Dendritic cell treated with granulocyte-macrophage colony-stimulating factor and Interleukin-4, amounts not matched to agents 40 ng/mL and 50 ng/mL, for 4 days (primary cell): ENCODE results near the gene OR10H2.
"Not testable (repeated sequence)": the region's sequence is repeated elsewhere in the genome, so short reads cannot be mapped to it uniquely, and the experiment has no call there.

Source experiments
- H3K27ac Mint-ChIP-seq: one replicate; pipeline ENCODE4 v1.8.0; 2022; ENCODE audit warnings: mild to moderate bottlenecking, mixed read lengths
- H3K27me3 Mint-ChIP-seq: one replicate; pipeline ENCODE4 v1.8.0; 2022; ENCODE audit warnings: mild to moderate bottlenecking, mixed read lengths
- H3K36me3 Mint-ChIP-seq: one replicate; pipeline ENCODE4 v1.8.0; 2022; ENCODE audit warnings: low read depth, mixed read lengths
- H3K4me1 Mint-ChIP-seq: one replicate; pipeline ENCODE4 v1.8.0; 2022; ENCODE audit warnings: low read depth, mixed read lengths
- H3K4me3 Mint-ChIP-seq: one replicate; pipeline ENCODE4 v1.8.0; 2022; ENCODE audit warnings: mild to moderate bottlenecking, moderate library complexity, mixed read lengths
- H3K9me3 Mint-ChIP-seq: one replicate; pipeline ENCODE4 v1.8.0; 2022; ENCODE audit warnings: mixed read lengths
- intact Hi-C: fragments of 100-400 bp; cut with micrococcal nuclease; formaldehyde crosslinking; loops from one replicate; pipeline ENCODE4 v1.15.0; 2022

Gene OR10H2, protein sequence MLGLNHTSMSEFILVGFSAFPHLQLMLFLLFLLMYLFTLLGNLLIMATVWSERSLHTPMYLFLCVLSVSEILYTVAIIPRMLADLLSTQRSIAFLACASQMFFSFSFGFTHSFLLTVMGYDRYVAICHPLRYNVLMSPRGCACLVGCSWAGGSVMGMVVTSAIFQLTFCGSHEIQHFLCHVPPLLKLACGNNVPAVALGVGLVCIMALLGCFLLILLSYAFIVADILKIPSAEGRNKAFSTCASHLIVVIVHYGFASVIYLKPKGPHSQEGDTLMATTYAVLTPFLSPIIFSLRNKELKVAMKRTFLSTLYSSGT

DNA sequence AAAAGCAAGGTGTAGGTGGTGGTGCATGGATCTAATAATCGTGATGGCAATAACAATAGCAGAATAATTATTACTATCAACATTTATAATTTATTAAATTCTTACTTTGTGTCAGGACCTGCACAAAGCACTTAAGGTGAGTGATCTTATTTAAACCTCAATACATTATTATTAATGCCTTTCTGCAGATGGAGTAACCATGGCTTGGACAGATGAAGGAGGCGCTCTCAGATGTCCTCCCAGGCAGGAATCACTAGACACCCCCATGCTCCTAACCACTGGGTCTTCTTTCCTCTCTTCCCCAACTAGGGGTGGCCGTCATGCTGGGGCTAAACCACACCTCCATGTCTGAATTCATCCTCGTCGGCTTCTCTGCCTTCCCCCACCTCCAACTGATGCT is at the start of gene OR10H2:
Gene OR10H2 (plus strand): TSS at position 301 of the 400 bp plus-strand sequence. CDS start 20 bp downstream, at position 321.
- H3K36me3 Mint-ChIP-seq, result no peaks in the 10 kb centered on the region
- no peaks in the 10 kb centered on the region for H3K4me1 Mint-ChIP-seq
- H3K9me3 Mint-ChIP-seq, result no peaks in the 10 kb centered on the region
- no peak within 1 kb of the TSS for H3K27ac Mint-ChIP-seq
- H3K4me3 Mint-ChIP-seq, result no peak within 1 kb of the TSS
- H3K27me3 Mint-ChIP-seq, result peaks cover 45% of the 10 kb centered on the region
- intact Hi-C loops, result no loop called here

DNA sequence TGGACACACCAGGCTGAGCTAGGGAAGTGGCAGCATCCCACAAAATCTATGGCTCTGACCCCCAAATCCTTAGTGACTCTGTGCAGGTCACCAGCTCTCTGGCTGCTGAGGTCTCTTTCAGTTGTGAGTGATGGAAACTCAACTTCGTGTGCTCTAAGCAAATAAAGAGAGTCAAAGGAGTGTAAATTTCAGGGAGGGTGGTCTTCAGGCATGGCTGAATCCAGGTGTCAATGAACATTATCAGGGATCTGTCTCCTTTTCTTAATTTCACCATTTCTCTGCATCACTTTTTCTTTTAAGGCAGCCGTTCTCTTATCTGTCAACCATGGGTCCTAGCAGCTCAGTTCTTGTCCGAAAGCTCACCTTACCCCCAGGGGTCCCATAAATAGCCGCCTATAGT is 48.7 kb upstream of the OR10H2 start:
- no peaks in the 10 kb centered on the region for H3K4me1 Mint-ChIP-seq
- H3K27ac Mint-ChIP-seq, result no peak overlapping the region
- no peaks in the 10 kb centered on the region for H3K36me3 Mint-ChIP-seq
- H3K27me3 Mint-ChIP-seq, result peaks cover 25% of the 10 kb centered on the region
- no peaks in the 10 kb centered on the region for H3K9me3 Mint-ChIP-seq
- intact Hi-C loops, result no loop called here
- H3K4me3 Mint-ChIP-seq, result no peak overlapping the region

DNA sequence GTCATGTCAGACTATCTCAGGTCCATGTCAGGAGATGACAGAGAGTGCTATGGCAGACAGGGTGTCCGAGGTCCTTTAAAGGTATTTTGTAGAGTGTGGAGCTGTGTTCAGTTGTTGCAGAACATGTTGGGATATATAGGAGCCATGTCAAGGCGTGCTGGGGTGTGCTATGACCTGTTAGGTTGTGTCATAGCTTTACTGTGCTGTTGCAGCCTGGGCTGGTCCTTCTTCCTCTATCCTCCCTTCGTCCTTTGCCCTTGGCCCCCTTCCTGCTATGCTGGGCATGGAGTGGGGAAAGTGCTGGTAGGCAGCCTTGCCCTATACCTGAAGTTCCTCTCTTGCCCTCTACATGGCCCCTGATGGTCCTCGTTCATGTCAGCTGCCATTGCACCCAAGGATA is 48.0 kb upstream of the OR10H2 start:
- H3K9me3 Mint-ChIP-seq, H3K4me1 Mint-ChIP-seq, H3K36me3 Mint-ChIP-seq, H3K27ac Mint-ChIP-seq, intact Hi-C loops, H3K4me3 Mint-ChIP-seq: not testable (repeated sequence)
- peaks cover 23% of the 10 kb centered on the region for H3K27me3 Mint-ChIP-seq

DNA sequence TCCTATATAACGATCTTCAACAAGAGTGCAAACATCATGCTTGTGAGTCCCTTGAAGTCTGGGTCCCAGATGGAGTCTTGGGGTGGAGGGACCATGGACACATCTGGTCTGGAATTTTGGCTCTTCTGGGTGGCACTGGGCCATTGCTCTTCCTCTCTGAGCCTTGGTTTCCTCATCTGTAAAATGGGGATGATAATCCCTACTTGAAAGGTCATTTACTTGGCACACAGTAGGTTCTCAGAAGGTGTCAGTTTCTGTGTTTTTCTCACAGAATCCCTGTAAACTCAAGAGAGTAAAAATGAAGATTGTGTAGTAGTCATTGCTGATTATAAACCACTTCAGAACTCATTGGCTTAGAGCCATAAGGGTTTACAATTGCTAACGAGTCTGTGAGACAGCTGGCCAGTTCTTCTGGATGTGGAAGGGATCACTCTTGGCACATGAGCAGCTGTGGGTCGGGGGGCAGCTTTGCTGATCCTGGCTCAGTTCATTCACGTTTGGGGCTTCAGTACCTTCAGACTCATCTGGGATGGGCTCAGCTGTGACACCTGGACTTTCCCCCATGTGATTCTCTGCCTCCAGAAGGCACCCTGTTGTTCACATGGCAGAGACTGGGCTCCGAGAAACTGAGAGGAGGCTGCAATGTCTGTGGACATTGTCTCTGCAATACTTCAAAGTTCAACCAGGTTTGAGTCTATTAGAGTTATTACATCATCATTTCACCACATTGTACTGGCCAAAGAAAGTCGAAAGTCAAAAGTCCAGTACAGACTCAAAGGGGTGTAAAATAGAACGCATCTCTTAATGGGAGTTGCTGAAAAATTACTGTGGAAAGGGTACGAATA is 47.1 kb upstream of the OR10H2 start:
- intact Hi-C loops, result no loop called here
- Mint-ChIP-seq H3K27ac (no peak overlapping the region), H3K4me3 (no peak overlapping the region), H3K27me3 (peaks cover 22% of the 10 kb centered on the region), H3K9me3 (no peaks in the 10 kb centered on the region), H3K4me1 (no peaks in the 10 kb centered on the region), H3K36me3 (no peaks in the 10 kb centered on the region)

DNA sequence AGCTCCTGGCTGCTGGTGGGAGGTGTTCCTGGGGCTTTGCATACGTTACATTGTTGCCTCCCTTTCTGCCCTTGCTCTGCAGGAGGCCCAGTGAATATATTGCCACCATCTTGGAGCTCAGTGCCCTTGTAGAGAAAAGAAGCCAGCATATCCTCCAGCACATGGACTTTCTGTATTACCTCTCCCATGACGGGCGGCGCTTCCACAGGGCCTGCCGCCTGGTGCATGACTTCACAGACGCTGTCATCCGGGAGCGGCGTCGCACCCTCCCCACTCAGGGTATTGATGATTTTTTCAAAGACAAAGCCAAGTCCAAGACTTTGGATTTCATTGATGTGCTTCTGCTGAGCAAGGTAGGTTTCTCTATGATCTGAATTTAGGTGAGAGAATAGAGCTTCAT is 44.4 kb upstream of the OR10H2 start:
- H3K27ac Mint-ChIP-seq, result no peak overlapping the region
- H3K4me3 Mint-ChIP-seq, result no peak overlapping the region
- H3K9me3 Mint-ChIP-seq, result no peaks in the 10 kb centered on the region
- no peaks in the 10 kb centered on the region for H3K4me1 Mint-ChIP-seq
- intact Hi-C loops, result no loop called here
- H3K27me3 Mint-ChIP-seq, result peaks cover 30% of the 10 kb centered on the region
- H3K36me3 Mint-ChIP-seq, result no peaks in the 10 kb centered on the region

DNA sequence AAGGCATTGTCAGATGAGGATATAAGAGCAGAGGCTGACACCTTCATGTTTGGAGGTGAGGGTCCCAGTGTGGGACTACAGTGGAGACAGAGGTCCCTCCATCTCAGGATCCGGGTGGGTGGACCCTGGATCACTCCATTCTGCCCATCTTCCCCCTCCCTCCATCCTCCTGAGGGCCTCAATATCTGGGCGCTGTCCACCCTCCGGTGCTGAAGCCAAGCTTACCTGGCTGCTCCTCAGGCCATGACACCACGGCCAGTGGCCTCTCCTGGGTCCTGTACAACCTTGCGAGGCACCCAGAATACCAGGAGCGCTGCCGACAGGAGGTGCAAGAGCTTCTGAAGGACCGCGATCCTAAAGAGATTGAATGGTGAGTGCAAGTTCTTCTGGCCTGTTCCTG is 43.0 kb upstream of the OR10H2 start:
- H3K27me3 Mint-ChIP-seq, result peaks cover 36% of the 10 kb centered on the region
- H3K9me3 Mint-ChIP-seq, result no peaks in the 10 kb centered on the region

DNA sequence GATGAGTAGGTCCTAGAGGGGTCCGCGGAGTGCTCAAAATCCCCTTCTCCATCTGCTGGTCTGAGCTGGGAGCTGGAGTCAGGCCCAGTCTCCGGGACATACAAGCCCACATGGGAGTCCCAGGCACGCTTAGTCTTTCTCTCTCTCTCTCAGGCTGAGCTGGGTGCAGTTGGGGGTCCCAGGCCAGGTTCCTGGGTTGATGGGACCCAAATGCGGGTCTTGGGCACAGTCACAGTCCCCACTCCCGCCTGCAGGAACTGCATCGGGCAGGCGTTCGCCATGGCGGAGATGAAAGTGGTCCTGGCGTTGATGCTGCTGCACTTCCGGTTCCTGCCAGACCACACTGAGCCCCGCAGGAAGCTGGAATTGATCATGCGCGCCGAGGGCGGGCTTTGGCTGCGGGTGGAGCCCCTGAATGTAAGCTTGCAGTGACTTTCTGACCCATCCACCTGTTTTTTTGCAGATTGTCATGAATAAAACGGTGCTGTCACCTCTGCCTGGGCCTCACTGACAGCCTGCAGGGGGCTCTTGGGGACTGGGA is 31.1 kb upstream of the OR10H2 start:
- no peaks in the 10 kb centered on the region for H3K4me1 Mint-ChIP-seq
- no peaks in the 10 kb centered on the region for H3K36me3 Mint-ChIP-seq
- intact Hi-C loops, result no loop called here
- H3K27me3 Mint-ChIP-seq, result peaks cover 22% of the 10 kb centered on the region
- H3K27ac Mint-ChIP-seq, result no peak overlapping the region
- H3K9me3 Mint-ChIP-seq, result no peaks in the 10 kb centered on the region
- H3K4me3 Mint-ChIP-seq, result no peak overlapping the region

More for the DNA sequence above, 43.0 kb upstream of the OR10H2 start:
- Mint-ChIP-seq H3K27ac (no peak overlapping the region), H3K4me3 (no peak overlapping the region), H3K4me1 (no peaks in the 10 kb centered on the region), H3K36me3 (no peaks in the 10 kb centered on the region)
- intact Hi-C loops, result no loop called here

DNA sequence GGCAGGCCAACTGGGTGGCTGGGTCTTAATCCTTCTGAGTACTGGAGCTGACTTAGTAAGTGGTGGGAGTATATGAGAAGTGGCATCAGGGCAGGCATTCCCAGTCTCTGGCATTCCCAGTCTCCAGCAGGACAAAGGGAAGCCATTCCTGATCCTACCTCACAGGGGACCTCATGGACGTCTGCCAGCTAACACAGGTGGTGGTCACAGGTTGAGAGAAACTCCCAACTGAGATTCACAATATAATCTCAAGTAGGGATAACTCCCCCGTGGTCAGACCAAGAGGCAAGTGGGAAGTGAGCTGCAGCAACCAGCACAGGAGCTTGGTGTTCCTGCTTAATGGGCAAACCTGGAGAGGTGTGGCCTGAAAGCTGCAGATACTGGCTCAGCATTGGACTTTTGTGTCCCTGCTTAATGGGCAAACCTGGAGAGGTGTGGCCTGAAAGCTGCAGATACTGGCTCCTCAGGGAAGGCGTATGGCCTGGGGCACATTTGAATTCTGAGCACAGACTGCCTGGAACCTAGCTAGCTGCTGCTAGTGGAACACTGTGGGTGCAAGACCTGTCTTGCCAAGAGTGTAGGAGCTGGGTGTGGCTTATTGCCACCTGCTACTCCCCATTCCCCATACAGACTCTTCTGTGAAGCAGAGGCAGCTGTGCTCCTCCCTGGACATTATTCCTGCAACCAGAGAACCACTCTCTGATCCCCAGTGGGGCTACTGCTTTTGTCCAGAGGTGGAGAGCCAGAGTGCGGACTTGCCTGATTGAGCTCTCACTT is 25.9 kb upstream of the OR10H2 start:
- Mint-ChIP-seq H3K4me3 (no peak overlapping the region), H3K4me1 (peaks cover 7% of the 10 kb centered on the region), H3K9me3 (no peaks in the 10 kb centered on the region), H3K27me3 (peaks cover 11% of the 10 kb centered on the region), H3K27ac (no peak overlapping the region), H3K36me3 (no peaks in the 10 kb centered on the region)
- intact Hi-C loops, result no loop called here

DNA sequence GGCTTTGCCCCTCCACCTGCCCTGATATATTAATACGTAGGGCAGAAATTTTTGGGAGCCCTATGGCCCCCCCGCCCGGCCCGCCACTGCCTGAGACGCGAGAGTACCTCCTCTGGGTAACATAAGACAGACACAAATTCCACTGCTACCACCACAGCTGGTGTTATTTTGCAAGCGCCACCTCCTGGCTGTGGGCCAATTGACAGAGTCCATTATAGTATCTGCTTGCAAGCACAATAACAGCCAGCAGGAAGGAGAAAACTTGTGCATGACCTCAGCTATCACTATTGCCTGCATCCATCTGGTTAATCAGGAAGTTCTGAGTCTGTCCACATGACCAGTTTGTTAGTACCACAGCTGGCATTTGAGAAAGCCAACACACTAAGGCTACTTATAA is 25.3 kb upstream of the OR10H2 start:
- peaks cover 7% of the 10 kb centered on the region for H3K4me1 Mint-ChIP-seq
- H3K27me3 Mint-ChIP-seq, result peaks cover 8% of the 10 kb centered on the region
- H3K27ac Mint-ChIP-seq, result no peak overlapping the region
- H3K4me3 Mint-ChIP-seq, result no peak overlapping the region
- intact Hi-C loops, result no loop called here
- H3K36me3 Mint-ChIP-seq, result no peaks in the 10 kb centered on the region
- H3K9me3 Mint-ChIP-seq, result no peaks in the 10 kb centered on the region

DNA sequence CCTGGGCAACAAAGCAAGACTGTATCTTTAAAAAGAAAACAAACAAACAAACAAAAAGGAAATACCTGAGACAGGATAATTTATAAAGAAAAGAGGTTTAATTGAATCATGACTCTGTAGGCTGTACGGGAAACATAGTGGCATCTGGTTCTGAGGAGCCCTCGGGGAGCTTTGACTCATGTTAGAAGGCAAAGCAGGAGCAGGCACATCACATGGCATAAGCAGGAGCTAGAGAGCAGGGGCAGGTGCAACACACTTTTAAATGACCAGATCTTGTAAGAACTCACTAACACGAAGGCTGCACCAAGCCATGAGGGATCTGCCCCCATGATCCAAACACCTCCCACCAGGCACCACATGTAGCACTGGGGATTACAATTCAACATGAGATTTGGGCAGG is 13.2 kb upstream of the OR10H2 start:
- intact Hi-C loops, result no loop called here
- no peaks in the 10 kb centered on the region for H3K4me1 Mint-ChIP-seq
- H3K36me3 Mint-ChIP-seq, result no peaks in the 10 kb centered on the region
- no peak overlapping the region for H3K4me3 Mint-ChIP-seq
- no peak overlapping the region for H3K27ac Mint-ChIP-seq
- no peaks in the 10 kb centered on the region for H3K9me3 Mint-ChIP-seq
- peaks cover 28% of the 10 kb centered on the region for H3K27me3 Mint-ChIP-seq

DNA sequence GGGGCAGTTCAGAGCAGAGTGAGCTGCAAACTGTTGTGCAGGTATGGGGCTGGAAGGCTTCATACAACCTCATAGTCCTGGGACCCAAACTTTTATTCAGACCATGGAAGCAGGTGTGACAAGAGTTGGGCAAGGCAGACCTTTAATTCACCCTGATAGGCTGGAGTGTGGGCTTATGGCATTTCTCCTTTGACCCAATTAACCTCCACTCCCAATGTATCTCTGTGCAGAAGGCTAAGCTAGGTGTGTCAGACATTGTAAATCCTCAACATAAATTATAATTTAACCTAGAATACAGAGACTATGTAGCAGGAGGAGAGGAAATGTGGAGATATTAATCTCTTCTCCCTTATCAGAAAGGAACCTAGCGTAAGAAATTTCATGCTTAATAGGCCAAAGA is 12.2 kb upstream of the OR10H2 start:
- Mint-ChIP-seq H3K9me3 (no peaks in the 10 kb centered on the region), H3K4me3 (no peak overlapping the region), H3K4me1 (no peaks in the 10 kb centered on the region), H3K27ac (no peak overlapping the region), H3K27me3 (peaks cover 29% of the 10 kb centered on the region), H3K36me3 (no peaks in the 10 kb centered on the region)
- intact Hi-C loops, result no loop called here

DNA sequence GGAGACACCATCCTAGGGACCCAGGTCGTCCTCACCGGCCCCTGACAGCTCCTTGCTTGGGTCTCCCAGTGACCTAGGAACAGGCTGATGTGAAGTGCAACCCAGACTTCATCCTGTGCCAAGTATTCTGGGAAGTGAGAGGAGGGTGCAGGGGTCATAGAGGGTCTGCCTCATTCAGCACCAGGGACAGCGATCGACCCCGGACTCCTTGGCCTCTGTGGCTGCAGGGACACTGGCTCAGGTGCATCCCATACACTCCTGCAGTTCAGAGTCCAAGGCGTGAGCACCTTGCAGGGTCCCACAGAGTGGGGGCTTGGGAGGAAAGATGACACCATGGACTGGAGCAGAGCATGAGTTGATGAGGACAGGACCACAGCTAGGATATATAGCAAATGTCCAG is 10.0 kb upstream of the OR10H2 start:
- Mint-ChIP-seq H3K27ac (no peak overlapping the region), H3K9me3 (no peaks in the 10 kb centered on the region), H3K36me3 (no peaks in the 10 kb centered on the region)

DNA sequence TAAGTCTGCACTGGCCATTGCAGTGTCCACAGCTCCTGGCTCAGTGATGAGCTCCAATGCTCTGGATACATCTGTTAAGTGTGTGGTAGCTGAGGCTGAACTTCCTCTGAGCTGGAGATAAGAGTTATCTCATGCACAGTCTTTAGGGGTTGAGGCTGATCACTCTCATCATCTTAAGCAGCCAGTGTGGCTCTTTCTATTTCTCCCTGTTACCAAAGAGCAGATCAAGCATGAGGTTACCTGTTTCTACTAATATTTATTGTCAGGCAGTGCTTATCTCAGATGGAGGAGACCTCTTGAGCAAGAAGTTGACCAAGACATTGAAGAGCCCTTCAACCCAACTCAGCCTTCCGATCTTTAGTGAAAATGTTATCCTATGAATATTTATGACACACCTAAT is 6.6 kb upstream of the OR10H2 start:
- no peak overlapping the region for H3K4me3 Mint-ChIP-seq
- H3K36me3 Mint-ChIP-seq, result no peaks in the 10 kb centered on the region
- H3K27me3 Mint-ChIP-seq, result peaks cover 46% of the 10 kb centered on the region
- no peaks in the 10 kb centered on the region for H3K9me3 Mint-ChIP-seq
- H3K27ac Mint-ChIP-seq, result no peak overlapping the region
- no peaks in the 10 kb centered on the region for H3K4me1 Mint-ChIP-seq
- intact Hi-C loops, result no loop called here

More for the DNA sequence above, 10.0 kb upstream of the OR10H2 start:
- no peaks in the 10 kb centered on the region for H3K4me1 Mint-ChIP-seq
- peaks cover 32% of the 10 kb centered on the region for H3K27me3 Mint-ChIP-seq
- intact Hi-C loops, result no loop called here
- H3K4me3 Mint-ChIP-seq, result no peak overlapping the region

DNA sequence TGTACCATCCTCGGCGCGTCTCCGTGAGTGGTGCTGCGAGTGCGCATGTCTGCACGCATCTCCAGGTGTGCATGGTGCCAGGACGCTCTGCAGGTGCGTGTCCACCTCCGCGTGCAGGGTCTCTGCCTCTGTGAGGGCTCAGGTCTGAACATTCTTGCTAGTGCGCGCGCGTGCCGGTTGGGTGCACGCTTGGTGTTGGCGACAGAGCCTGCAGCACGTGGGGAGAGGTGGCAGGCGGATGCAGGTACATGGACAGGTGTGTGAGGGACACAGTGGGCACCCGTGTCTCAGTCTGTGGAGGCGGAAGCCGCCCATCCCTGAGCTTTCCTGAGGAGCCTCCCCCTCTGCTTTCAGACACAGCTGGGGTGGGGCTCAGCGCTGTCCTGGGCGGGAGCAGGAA is 4.9 kb upstream of the OR10H2 start:
- Mint-ChIP-seq H3K4me3 (no peak overlapping the region), H3K9me3 (no peaks in the 10 kb centered on the region), H3K27ac (no peak overlapping the region), H3K36me3 (no peaks in the 10 kb centered on the region), H3K27me3 (peaks cover 48% of the 10 kb centered on the region), H3K4me1 (no peaks in the 10 kb centered on the region)
- intact Hi-C loops, result no loop called here
